ENCODE results near the gene CT47C1. TPM values are rescaled to one million over a fixed set of nuclear protein-coding genes. Genes with fewer than 3 reads are reported as not detected.

The CT47C1 gene
- polyA plus RNA-seq, 1 donor (not counting 4 experiments of a cell fraction or from before 2014, with no cell fraction given) = not detected

GRCh38 chrX:119075270-119076025, 2.7 kb downstream of the CT47C1 start:
- Histone ChIP-seq H4K20me1 (ENCODE audit: control insufficient read depth, extremely low read depth, insufficient read depth, low read length) (no peaks in the 10 kb centered on the region), H3K27ac (ENCODE audit: control insufficient read depth, insufficient read depth, low read length) (no peak overlapping the region), H3K9me3 (ENCODE audit: control insufficient read depth, low read depth, low read length) (no peaks in the 10 kb centered on the region), H3K79me2 (ENCODE audit: control insufficient read depth, insufficient read depth, low read length) (no peaks in the 10 kb centered on the region), H3K9me1 (ENCODE audit: control insufficient read depth, extremely low read depth, insufficient read depth, low read length) (no peaks in the 10 kb centered on the region), H3K27me3 (ENCODE audit: control insufficient read depth, extremely low read depth, insufficient read depth, low read length) (peaks cover 3% of the 10 kb centered on the region), H3K4me3 (ENCODE audit: control insufficient read depth in 2 of 3, extremely low read depth in 1 of 3, insufficient read depth in 2 of 3, low read depth in 1 of 3, low read length in 3 of 3) (no peak overlapping the region), H3K4me2 (ENCODE audit: control insufficient read depth, extremely low read depth, insufficient read depth, low read depth, low read length) (no peak overlapping the region), H3K36me3 (ENCODE audit: control insufficient read depth in 2 of 2, extremely low read depth in 1 of 2, insufficient read depth in 2 of 2, low read length in 2 of 2) (no peaks in the 10 kb centered on the region), H2AFZ (ENCODE audit: control insufficient read depth, low read length) (no peak overlapping the region), H3K9ac (ENCODE audit: control insufficient read depth, extremely low read depth, insufficient read depth, low read length) (no peak overlapping the region), H3K4me1 (ENCODE audit: control insufficient read depth, extremely low read depth, insufficient read depth, low read length) (no peaks in the 10 kb centered on the region)
- TF ChIP-seq, protein P1, sequence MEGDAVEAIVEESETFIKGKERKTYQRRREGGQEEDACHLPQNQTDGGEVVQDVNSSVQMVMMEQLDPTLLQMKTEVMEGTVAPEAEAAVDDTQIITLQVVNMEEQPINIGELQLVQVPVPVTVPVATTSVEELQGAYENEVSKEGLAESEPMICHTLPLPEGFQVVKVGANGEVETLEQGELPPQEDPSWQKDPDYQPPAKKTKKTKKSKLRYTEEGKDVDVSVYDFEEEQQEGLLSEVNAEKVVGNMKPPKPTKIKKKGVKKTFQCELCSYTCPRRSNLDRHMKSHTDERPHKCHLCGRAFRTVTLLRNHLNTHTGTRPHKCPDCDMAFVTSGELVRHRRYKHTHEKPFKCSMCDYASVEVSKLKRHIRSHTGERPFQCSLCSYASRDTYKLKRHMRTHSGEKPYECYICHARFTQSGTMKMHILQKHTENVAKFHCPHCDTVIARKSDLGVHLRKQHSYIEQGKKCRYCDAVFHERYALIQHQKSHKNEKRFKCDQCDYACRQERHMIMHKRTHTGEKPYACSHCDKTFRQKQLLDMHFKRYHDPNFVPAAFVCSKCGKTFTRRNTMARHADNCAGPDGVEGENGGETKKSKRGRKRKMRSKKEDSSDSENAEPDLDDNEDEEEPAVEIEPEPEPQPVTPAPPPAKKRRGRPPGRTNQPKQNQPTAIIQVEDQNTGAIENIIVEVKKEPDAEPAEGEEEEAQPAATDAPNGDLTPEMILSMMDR (optimal IDR thresholded peaks at IDR 0.05 in 1 of 3, IDR thresholded peaks at IDR 0.05 in 1 of 3, conservative IDR thresholded peaks at IDR 0.05 in 1 of 3; ENCODE audit: extremely low read depth in 1 of 3, insufficient read depth in 2 of 3, low read length in 3 of 3) = no peak
- no peak for TF ChIP-seq EZH2 (IDR thresholded peaks at IDR 0.05; ENCODE audit: low read length)
- dilution Hi-C loops (cut with MboI; ENCODE audit: extremely low pct_ligation_motif_present, low sequenced_read_pairs) = no loop called here
- DNase-seq (ENCODE audit: low read depth, low spot score) (no peak), FAIRE-seq (no peak)

DNA sequence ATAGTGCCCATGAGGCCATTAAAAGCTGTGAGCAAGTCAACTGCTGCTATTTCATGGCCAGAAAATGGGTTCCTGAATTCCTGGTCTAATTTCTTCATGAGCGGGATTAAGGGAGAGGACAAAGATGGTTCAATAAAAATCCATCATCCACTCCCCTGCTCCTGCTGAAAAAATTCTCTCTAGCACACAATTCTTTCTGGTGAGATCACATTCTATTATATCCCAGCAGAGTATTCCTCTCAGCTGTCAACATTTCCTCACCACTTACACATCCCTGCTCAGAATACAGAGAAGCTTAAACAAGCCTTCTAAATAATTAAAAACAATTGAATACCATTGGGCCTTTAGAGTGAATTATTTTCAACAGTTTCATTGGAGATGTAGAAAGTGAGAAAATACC, 9.5 kb downstream of the CT47C1 start:
- no peaks in the 10 kb centered on the region for H3K79me2 ChIP-seq (ENCODE audit: control insufficient read depth, insufficient read depth, low read length)
- no peaks in the 10 kb centered on the region for H3K27me3 ChIP-seq (ENCODE audit: control insufficient read depth, extremely low read depth, insufficient read depth, low read length)
- FAIRE-seq (no peak), DNase-seq (ENCODE audit: low read depth, low spot score) (no peak)
- H3K27ac ChIP-seq (ENCODE audit: control insufficient read depth, insufficient read depth, low read length) = no peak overlapping the region
- no peaks in the 10 kb centered on the region for H4K20me1 ChIP-seq (ENCODE audit: control insufficient read depth, extremely low read depth, insufficient read depth, low read length)
- no peaks in the 10 kb centered on the region for H3K9me1 ChIP-seq (ENCODE audit: control insufficient read depth, extremely low read depth, insufficient read depth, low read length)
- no peak overlapping the region for H3K4me3 ChIP-seq (ENCODE audit: control insufficient read depth in 2 of 3, extremely low read depth in 1 of 3, insufficient read depth in 2 of 3, low read depth in 1 of 3, low read length in 3 of 3)
- H3K4me1 ChIP-seq (ENCODE audit: control insufficient read depth, extremely low read depth, insufficient read depth, low read length) = no peaks in the 10 kb centered on the region
- no peaks in the 10 kb centered on the region for H3K9me3 ChIP-seq (ENCODE audit: control insufficient read depth, low read depth, low read length)
- no peak for TF ChIP-seq EZH2 (IDR thresholded peaks at IDR 0.05; ENCODE audit: low read length)
- TF ChIP-seq, protein P1 (optimal IDR thresholded peaks at IDR 0.05 in 1 of 3, IDR thresholded peaks at IDR 0.05 in 1 of 3, conservative IDR thresholded peaks at IDR 0.05 in 1 of 3; ENCODE audit: extremely low read depth in 1 of 3, insufficient read depth in 2 of 3, low read length in 3 of 3) = no peak
- H3K36me3 ChIP-seq (ENCODE audit: control insufficient read depth in 2 of 2, extremely low read depth in 1 of 2, insufficient read depth in 2 of 2, low read length in 2 of 2) = no peaks in the 10 kb centered on the region
- H2AFZ ChIP-seq (ENCODE audit: control insufficient read depth, low read length) = no peak overlapping the region
- dilution Hi-C loops (cut with MboI; ENCODE audit: extremely low pct_ligation_motif_present, low sequenced_read_pairs) = no loop called here
- no peak overlapping the region for H3K9ac ChIP-seq (ENCODE audit: control insufficient read depth, extremely low read depth, insufficient read depth, low read length)
- no peak overlapping the region for H3K4me2 ChIP-seq (ENCODE audit: control insufficient read depth, extremely low read depth, insufficient read depth, low read depth, low read length)

Data from keratinocyte (primary cell).